GM12872 (cell line): ENCODE measurements around the gene CDKAL1.

Experiments
- CTCF ChIP-seq: IDR thresholded peaks from 3 replicates; pipeline ENCODE4 v1.5.1; 2011; ENCODE audit warnings: low read depth, mild to moderate bottlenecking, low read length, moderate library complexity; ENCODE audit not compliant: insufficient read depth

CDKAL1 gene

GRCh38 chr6:20790032-20790791 is 256.0 kb downstream of the CDKAL1 start:
- TF ChIP-seq CTCF, result no peak

GRCh38 chr6:20791074-20791473 is 256.8 kb downstream of the CDKAL1 start:
- no peak for TF ChIP-seq CTCF

- TF ChIP-seq CTCF, result no peak
Measured at GRCh38 chr6:20791944-20792343, 257.7 kb downstream of the CDKAL1 start.

DNA sequence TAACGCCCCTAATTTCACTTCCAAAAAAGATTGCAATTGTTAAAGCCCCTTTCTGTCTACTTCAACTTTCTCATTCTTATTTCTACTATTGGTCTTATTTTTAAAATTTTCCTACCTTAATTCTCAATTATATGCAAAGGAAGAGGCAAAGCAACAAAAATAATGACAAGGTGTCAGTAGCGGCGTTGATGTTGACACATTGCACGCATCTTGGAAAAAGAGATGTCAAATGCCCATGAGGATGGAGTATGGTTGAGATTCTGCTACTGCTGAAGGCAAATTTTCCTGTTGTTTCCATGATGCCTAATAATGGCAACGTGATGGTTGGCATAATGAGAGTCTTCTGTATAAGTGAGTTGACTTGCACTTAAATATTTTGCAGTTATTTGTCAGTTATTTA is 258.9 kb downstream of the CDKAL1 start:
- no peak for TF ChIP-seq CTCF

- no peak for TF ChIP-seq CTCF
Measured at GRCh38 chr6:20797597-20797996, 263.3 kb downstream of the CDKAL1 start.

DNA sequence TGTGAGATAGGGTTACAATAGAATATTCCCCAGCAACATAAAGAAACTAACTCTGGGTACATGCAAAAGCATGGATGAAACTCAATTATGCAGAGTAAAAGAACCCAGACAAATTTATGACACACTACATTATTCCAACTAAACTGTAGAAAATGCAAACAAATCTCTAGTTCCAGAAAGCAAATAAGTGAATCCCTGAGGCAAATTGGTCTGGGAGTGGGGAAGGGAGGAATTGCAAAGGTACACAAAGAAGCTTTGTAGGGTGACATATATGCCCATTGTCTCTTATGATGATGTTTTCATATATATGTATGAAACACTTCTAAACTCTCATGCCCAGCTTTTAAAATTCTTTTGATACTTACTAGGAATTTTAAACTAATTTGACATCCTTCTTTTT is 266.0 kb downstream of the CDKAL1 start:
- TF ChIP-seq CTCF, result no peak

DNA sequence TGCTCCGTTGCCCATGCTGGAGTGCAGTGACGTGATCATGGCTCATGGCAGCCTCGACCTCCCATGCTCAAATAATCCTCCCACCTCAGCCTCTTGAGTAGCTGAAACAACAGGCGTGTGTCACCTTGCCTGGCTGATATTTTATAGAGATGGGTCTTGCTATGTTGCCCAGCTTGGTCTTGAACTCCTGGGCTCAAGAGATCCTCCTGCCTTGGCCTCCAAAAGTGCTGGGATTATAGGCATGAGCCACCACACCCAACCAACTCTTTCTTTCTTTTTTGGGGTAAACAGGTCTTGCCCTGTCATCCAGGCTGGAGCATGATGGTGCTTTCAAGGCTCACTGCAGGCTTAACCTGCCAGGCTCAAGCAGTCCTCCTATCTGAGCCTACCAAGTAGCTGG is 266.4 kb downstream of the CDKAL1 start:
- no peak for TF ChIP-seq CTCF
